ENCODE measurements around the gene TRNP1. TPM values are rescaled to one million over a fixed set of nuclear protein-coding genes. Genes with fewer than 3 reads are reported as not detected.
"Not testable (repeated sequence)": the region's sequence is repeated elsewhere in the genome, so short reads cannot be mapped to it uniquely, and the experiment has no call there.

Gene TRNP1
- 0.07 and 0.11 TPM in 2 replicates for total RNA-seq

- intact Hi-C loops (cut with micrococcal nuclease): no loop called here
Observed at GRCh38 chr1:26993237-26994019, at the start of gene TRNP1. Gene TRNP1 (plus strand): TSS chr1:26993692. CDS start chr1:26993787, 95 bp downstream.

- intact Hi-C loops (cut with micrococcal nuclease): no loop called here
Observed at GRCh38 chr1:26945138-26945537, 48.4 kb upstream of the TRNP1 start.

DNA sequence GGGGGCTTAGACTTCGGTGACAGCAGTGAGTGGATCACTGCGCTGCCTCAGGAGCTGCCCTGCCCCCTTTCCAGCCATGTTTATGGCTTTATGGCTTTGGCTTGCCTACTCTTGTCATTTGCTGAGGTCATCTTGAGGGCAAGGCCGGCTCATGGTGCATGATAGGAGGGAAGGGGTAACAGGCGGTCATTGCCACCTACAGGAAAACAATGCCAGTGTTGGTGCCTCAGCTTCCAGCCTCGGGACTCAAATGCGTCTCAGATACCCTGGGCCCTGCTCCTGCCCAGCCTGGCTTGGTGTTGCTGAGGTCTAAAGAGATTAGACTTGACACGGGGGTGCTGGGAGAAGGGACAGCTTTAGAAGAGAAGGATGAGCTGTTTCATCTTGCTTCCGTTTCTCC is 47.8 kb upstream of the TRNP1 start:
- intact Hi-C loops (cut with micrococcal nuclease): no loop called here

DNA sequence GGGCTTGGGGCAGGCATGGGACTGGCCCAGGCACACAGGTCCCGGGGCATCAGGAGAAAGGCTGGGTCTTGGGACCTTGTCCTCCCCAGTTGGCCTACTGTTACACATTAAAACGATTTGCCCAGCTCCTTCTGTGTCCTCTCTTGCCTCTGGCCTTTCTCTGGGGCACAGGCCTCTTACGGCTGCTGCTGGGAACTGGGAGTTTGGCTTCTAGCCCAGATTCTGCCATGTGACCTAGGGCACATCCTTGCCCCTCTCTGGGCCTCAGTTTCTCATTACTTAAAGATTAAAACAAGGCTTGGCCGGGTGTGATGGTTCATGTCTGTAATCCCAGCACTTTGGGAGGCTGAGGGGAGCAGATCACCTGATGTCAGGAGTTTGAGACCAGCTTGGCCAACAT is 47.2 kb upstream of the TRNP1 start:
- intact Hi-C loops (cut with micrococcal nuclease): no loop called here

GRCh38 chr1:26948725-26949057 is 44.8 kb upstream of the TRNP1 start:
- intact Hi-C loops (cut with micrococcal nuclease): not testable (repeated sequence)

- intact Hi-C loops (cut with micrococcal nuclease): no loop called here
Observed at GRCh38 chr1:26949266-26949925, 44.1 kb upstream of the TRNP1 start.

- intact Hi-C loops (cut with micrococcal nuclease): no loop called here
Observed at GRCh38 chr1:26949926-26950319, 43.6 kb upstream of the TRNP1 start.

DNA sequence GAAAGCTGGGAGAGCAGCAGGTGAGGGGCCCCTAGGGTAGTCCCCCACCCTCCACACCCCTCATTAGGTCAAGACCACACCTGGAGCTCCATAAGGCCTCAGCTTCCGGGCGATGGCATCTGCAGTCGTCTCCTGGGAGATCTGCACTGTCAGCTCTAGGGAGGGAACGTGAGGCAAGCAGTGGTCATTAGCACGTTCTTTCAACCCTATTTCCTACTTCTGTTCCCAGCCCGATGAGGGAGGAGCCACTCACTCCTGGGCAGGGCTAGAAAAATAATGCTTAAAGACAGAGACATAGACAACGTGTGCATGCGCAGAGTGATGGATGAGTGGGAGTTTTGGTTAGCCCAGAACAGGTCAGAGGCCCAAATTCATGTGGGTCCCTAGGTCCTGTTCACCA is 42.9 kb upstream of the TRNP1 start:
- intact Hi-C loops (cut with micrococcal nuclease): no loop called here

DNA sequence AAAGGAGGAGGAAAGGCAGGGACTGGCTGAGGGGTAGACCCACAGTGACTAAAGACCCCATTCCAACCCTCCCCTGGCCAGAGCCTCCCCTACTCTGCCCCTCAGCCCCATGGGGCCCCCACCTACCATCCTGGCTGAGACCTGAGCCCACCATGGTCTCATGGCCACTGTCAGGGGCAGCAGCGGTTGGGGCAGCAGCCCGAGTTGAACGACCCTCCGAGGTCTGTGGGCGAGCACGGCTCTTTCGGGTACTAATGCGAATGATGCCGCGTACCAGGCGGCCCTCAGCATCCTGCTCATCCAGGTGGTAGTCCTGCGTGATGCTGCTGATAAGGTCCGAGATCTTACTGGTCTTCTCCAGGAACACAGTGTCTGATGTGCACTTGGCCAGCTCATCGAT is 42.3 kb upstream of the TRNP1 start:
- intact Hi-C loops (cut with micrococcal nuclease): no loop called here

GRCh38 chr1:26951821-26952497 is 41.5 kb upstream of the TRNP1 start:
- intact Hi-C loops (cut with micrococcal nuclease): no loop called here

GRCh38 chr1:26953374-26953773 is 40.1 kb upstream of the TRNP1 start:
- intact Hi-C loops (cut with micrococcal nuclease): no loop called here

DNA sequence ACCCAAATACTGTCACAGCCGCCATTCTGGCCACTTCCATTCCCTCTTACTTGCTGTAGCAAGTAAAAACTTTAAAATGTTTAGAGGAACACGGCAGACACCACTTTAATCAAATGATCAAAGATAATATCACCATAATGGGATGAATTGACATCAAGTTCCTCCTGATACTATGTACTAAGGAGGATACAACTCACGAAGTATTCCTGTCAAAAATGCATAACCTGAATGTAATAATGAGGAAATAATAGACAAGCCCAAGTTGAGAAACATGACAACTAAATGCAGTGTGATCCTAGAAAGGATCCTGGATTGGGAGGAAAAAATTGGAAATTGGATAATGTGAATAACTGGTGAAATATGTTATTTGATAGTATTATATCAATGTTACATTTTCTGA is 37.2 kb upstream of the TRNP1 start:
- intact Hi-C loops (cut with micrococcal nuclease): no loop called here

DNA sequence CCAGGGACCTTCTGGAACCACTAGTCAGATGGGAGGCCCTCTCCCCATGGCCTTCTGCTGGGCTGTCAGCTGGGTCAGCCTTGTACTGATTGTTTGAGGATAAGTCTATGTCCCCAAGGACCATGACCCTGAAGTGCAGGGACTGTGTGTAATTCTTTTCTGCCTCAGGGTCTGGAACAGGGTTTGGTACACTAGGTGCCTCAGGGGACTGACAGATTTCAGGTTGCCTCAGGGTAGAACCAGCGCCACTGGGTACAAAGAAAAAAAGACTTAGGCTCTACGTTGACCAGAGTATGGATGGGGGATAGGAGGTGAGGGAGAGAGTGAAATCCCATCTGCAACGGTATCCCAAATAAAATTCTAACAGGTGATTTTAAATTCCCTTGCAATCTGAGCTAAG is 36.2 kb upstream of the TRNP1 start:
- intact Hi-C loops (cut with micrococcal nuclease): no loop called here

DNA sequence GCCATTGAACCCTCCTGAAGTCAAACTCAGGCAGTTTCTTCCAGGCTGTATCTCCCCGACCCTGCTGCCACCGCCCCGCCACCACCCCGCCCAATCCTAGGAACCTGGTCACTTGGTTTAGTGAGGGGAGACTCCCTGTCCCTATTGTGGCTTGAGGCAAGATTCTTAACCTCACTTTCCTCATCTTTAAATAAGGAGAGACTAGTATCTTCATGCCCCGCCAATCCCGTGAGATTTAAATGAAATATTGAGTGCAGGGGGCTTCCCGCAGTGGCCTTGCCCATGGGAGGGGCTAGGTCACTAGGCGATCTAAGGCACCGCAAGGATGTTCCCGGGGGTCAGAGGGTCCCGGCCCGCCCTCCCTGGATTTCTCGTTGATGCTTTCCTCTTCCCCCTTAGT is 34.2 kb upstream of the TRNP1 start:
- intact Hi-C loops (cut with micrococcal nuclease): no loop called here

GRCh38 chr1:26959722-26960624 is 33.5 kb upstream of the TRNP1 start, which contains the start of gene KDF1:
Gene KDF1 (minus strand): TSS chr1:26960468. CDS start chr1:26952380, 8,088 bp downstream.
- intact Hi-C loops (cut with micrococcal nuclease): no loop called here

DNA sequence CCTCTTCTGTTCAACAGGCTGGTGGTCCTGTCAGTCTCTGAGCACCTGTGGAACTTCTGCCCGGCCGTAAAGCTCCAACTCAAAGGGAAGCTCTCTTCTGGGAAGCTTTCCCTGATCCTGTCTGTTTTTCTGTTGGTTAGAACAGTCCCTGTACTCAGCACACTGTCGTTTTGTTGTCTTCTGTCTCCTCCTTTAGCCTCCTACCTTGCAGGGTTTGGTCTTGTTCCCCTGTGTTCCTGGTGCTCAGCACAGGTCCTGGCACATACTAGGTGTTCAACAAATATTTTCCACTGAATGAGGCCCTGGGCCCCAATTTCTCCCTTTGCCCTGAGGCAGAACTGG is 32.9 kb upstream of the TRNP1 start:
- intact Hi-C loops (cut with micrococcal nuclease): no loop called here

GRCh38 chr1:26961826-26962225 is 31.7 kb upstream of the TRNP1 start:
- intact Hi-C loops (cut with micrococcal nuclease): no loop called here

- intact Hi-C loops (cut with micrococcal nuclease): no loop called here
Observed at GRCh38 chr1:26965213-26965612, 28.3 kb upstream of the TRNP1 start.

- intact Hi-C loops (cut with micrococcal nuclease): no loop called here
Observed at GRCh38 chr1:26965628-26966027, 27.9 kb upstream of the TRNP1 start.

DNA sequence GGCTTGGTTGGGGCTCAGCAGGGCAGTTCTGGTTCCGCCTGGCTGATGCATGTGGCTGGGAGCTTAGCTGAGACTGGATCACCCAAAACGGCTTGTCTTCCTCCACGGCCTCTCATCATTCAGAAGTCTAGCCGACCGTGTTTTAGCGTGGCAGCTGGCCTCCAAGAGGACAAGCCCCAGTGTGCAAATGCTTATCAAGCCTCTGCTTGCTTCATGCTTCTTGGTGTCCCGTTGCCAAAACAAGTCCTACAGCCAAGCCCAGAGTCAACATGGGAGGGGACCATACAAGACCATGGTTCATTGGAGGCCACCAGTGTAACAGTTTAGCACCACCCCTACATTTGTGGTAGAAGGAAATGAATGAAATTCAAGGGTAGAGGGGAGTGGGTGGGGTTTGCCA is 22.7 kb upstream of the TRNP1 start:
- intact Hi-C loops (cut with micrococcal nuclease): no loop called here

DNA sequence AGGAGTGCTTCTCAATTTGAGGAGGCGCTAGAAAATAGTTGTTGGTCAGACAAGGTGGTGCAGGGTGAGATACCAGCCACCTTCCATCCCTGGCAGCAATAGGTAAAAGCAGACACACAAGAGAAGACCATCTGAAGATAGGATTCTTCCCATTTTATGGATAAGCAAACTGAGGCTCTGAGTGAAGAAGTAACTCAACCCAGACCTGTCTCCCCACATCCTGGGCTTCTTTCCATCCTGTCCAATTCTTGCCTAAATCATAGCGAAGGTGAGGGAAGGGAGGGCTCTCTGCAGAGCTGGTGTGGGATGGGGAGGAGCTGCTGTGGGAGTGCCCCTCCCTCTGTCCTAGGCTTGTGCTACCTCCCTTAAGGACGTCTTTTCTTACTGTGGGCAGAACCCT is 21.9 kb upstream of the TRNP1 start:
- intact Hi-C loops (cut with micrococcal nuclease): no loop called here

DNA sequence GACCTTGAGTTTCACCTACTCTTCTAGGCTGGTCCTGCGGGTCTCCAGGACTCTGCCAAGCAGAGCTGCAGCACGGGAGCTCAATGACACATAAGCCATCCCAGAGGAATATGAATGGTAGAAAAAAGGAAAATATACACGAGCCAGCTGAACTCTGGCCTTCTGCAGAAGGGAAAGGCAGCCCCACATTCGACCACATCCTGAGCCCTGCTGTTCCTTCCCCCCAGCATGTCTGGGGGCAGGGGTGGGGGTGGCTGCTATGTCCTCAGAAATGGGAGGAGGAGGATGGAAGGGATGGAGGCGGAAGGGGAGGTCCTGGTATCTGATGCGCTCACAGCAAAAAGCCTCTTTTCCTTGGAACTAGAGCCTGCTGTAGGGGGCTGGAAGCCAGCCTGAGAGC is 21.1 kb upstream of the TRNP1 start:
- intact Hi-C loops (cut with micrococcal nuclease): no loop called here
